Transverse colon (tissue), 4 donors: ENCODE measurements around the gene TMEM245.

ENCODE experiments used
- EP300 ChIP-seq: sonication (generic); formaldehyde crosslinking; IDR thresholded peaks from one replicate; pipeline ENCODE4 v1.6.1; 2017; ENCODE audit warnings: antibody characterized with exemption, low read depth
- POLR2AphosphoS5 ChIP-seq, 3 donors: sonication (generic); formaldehyde crosslinking; IDR thresholded peaks; one replicate each; pipeline ENCODE4 v1.6.1; 2016; ENCODE audit warnings: antibody characterized with exemption in 3 of 3
- TF ChIP-seq, protein P1 (sequence below), 5 experiments: fragments of 200-600 bp in 3 of 5; fragments of 450-650 bp in 2 of 5; sonication (generic) in 3 of 5; IDR thresholded peaks; 1 replicate in 2 of 5; 2 replicates in 3 of 5; pipeline ENCODE4 v1.5.1; 2016 to 2017; ENCODE audit warnings: antibody characterized with exemption in 5 of 5, inconsistent platforms in 3 of 5, mild to moderate bottlenecking in 2 of 5, moderate library complexity in 1 of 5

DNA sequence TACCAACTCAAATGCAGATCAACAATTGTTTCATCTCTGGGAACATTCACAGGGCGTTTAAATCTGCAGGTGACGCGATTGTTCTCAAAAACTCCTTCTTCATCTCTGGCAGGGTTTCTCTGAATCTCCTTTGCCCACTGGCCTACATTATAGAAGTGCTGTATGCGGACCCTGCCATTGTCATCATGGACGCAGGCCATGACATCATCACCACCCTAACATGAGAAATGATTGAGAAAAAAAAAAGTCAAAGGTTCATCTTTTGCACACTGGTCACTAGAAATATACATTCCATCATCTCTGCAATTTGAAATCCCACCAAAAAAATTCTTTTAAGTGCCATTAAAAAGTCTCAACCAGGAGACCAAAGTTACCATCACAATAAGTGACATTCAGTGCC is 21.6 kb upstream of the TMEM245 start:
- TF ChIP-seq, protein P1, sequence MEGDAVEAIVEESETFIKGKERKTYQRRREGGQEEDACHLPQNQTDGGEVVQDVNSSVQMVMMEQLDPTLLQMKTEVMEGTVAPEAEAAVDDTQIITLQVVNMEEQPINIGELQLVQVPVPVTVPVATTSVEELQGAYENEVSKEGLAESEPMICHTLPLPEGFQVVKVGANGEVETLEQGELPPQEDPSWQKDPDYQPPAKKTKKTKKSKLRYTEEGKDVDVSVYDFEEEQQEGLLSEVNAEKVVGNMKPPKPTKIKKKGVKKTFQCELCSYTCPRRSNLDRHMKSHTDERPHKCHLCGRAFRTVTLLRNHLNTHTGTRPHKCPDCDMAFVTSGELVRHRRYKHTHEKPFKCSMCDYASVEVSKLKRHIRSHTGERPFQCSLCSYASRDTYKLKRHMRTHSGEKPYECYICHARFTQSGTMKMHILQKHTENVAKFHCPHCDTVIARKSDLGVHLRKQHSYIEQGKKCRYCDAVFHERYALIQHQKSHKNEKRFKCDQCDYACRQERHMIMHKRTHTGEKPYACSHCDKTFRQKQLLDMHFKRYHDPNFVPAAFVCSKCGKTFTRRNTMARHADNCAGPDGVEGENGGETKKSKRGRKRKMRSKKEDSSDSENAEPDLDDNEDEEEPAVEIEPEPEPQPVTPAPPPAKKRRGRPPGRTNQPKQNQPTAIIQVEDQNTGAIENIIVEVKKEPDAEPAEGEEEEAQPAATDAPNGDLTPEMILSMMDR (IDR thresholded peaks at IDR 0.05) = no peak
- TF ChIP-seq POLR2AphosphoS5 (IDR thresholded peaks at IDR 0.05) (no peak), EP300 (no peak)
